Type B pancreatic cell (in vitro differentiated cells): ENCODE measurements around the gene ATG12. TPM values are rescaled to one million over a fixed set of nuclear protein-coding genes. Genes with fewer than 3 reads are reported as not detected.
"Not testable (repeated sequence)": the region's sequence is repeated elsewhere in the genome, so short reads cannot be mapped to it uniquely, and the experiment has no call there.

ENCODE experiments used
- DNase-seq: peaks from one replicate; pipeline ENCODE4 v3.0.0; 2021; ENCODE audit warnings: mixed read lengths; ENCODE audit not compliant: unreplicated experiment; ENCODE audit errors: extremely low spot score
- H3K27ac Mint-ChIP-seq: 2 replicates; pipeline ENCODE4 v1.8.0; 2021; ENCODE audit warnings: mild to moderate bottlenecking, mixed read lengths
- H3K27me3 Mint-ChIP-seq: 2 replicates; pipeline ENCODE4 v1.8.0; 2021; ENCODE audit warnings: mixed read lengths
- H3K36me3 Mint-ChIP-seq: 2 replicates; pipeline ENCODE4 v1.8.0; 2021; ENCODE audit warnings: mixed read lengths
- H3K4me1 Mint-ChIP-seq: one replicate; pipeline ENCODE4 v1.8.0; 2021; ENCODE audit warnings: mixed read lengths; ENCODE audit not compliant: unreplicated experiment
- H3K4me3 Mint-ChIP-seq: 2 replicates; pipeline ENCODE4 v1.8.0; 2021; ENCODE audit warnings: mild to moderate bottlenecking, mixed read lengths
- H3K9me3 Mint-ChIP-seq: 2 replicates; pipeline ENCODE4 v1.8.0; 2021; ENCODE audit warnings: mixed read lengths
- long read RNA-seq: library from polyadenylated mRNA; unstranded; transcript quantifications from one replicate; pipeline ENCODE4 v2.0.0, GENCODE V29; 2020
- total RNA-seq: library from RNA; stranded (reverse); gene quantifications from 2 replicates; pipeline ENCODE4 v1.2.1, GENCODE V29; 2021; ENCODE audit warnings: low replicate concordance
- TF ChIP-seq, protein P1 (sequence below): fragments of 200-600 bp; sonication (generic); conservative IDR thresholded peaks from 2 replicates; pipeline ENCODE4 v1.5.0; 2021; ENCODE audit warnings: antibody characterized with exemption, mild to moderate bottlenecking

Gene ATG12
- total RNA-seq, result 34.4 and 45.9 TPM in 2 replicates
- long read RNA-seq, full-length matches to known transcripts, result 75 of 86 reads
- long read RNA-seq, partial matches to known transcripts, result 3 of 86 reads
- long read RNA-seq, other reads (novel, unspliced or antisense), result 8 of 86 reads

- H3K4me3 Mint-ChIP-seq, result peak within 1 kb of the TSS; percentile 96
- TF ChIP-seq, protein P1, sequence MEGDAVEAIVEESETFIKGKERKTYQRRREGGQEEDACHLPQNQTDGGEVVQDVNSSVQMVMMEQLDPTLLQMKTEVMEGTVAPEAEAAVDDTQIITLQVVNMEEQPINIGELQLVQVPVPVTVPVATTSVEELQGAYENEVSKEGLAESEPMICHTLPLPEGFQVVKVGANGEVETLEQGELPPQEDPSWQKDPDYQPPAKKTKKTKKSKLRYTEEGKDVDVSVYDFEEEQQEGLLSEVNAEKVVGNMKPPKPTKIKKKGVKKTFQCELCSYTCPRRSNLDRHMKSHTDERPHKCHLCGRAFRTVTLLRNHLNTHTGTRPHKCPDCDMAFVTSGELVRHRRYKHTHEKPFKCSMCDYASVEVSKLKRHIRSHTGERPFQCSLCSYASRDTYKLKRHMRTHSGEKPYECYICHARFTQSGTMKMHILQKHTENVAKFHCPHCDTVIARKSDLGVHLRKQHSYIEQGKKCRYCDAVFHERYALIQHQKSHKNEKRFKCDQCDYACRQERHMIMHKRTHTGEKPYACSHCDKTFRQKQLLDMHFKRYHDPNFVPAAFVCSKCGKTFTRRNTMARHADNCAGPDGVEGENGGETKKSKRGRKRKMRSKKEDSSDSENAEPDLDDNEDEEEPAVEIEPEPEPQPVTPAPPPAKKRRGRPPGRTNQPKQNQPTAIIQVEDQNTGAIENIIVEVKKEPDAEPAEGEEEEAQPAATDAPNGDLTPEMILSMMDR, result no peak
- no peaks in the 10 kb centered on the region for H3K27me3 Mint-ChIP-seq
- H3K36me3 Mint-ChIP-seq, result no peaks in the 10 kb centered on the region
- peak within 1 kb of the TSS; percentile 97 for H3K27ac Mint-ChIP-seq
- H3K9me3 Mint-ChIP-seq, result no peaks in the 10 kb centered on the region
- peak; percentile 90 for DNase-seq
- peaks cover 37% of the 10 kb centered on the region for H3K4me1 Mint-ChIP-seq
Observed at GRCh38 chr5:115841382-115842088, at the start of gene ATG12, which contains the start of gene AP3S1. Gene ATG12, minus strand, starts transcription at chr5:115841565. Its CDS starts 13 bp downstream, at chr5:115841552. Gene AP3S1, plus strand, starts transcription at chr5:115841935. Its CDS starts 103 bp downstream, at chr5:115842038.

DNA sequence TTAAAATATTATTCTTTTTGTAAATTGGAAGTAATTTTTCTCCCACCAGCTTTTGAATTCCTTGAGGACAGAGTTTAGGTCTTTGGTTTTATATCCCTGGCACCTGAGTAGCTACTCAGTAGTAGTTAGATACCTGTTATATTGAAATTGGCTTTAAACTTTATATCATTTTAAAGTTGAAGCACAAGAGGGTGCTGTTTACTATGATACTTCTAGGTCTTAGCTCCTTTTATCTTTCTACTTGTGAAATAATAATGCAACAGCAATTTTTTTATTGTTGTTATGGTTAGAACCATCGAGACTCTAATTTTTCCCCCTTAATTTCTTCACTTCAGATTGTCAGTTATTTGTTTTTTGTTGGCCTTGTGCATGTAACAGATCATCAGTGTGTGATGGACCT is 46.7 kb upstream of the ATG12 start:
- Mint-ChIP-seq H3K27me3 (no peaks in the 10 kb centered on the region), H3K9me3 (no peaks in the 10 kb centered on the region), H3K27ac (no peak overlapping the region), H3K36me3 (peaks cover 9% of the 10 kb centered on the region), H3K4me3 (no peak overlapping the region), H3K4me1 (no peaks in the 10 kb centered on the region)
- DNase-seq, result no peak
- TF ChIP-seq, protein P1, result peak; percentile 35

DNA sequence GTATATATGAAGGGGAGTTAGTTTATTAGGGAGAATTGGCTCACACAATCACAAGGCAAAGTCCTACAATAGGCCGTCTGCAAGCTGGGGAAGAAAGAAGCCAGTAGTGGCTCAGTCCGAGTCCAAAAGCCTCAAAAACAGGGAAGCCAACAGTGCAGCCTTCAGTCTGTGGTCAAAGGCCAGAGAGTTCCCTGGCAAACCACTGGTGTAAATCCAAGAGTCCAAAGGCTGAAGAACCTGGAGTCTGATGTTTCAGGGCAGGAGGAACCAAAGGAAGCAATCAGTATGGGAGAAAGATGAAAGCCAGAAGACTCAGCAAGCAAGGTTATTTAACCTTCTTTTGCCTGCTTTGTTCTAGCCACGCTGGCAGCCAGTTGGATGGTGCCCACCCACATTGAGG is 43.8 kb upstream of the ATG12 start:
- H3K9me3 Mint-ChIP-seq, H3K27me3 Mint-ChIP-seq, H3K4me1 Mint-ChIP-seq, H3K4me3 Mint-ChIP-seq, DNase-seq, H3K27ac Mint-ChIP-seq: not testable (repeated sequence)
- peaks cover 13% of the 10 kb centered on the region for H3K36me3 Mint-ChIP-seq

- H3K4me3 Mint-ChIP-seq, result no peak overlapping the region
- TF ChIP-seq, protein P1, result no peak
- no peak overlapping the region for H3K27ac Mint-ChIP-seq
- H3K36me3 Mint-ChIP-seq, result peaks cover 18% of the 10 kb centered on the region
- H3K27me3 Mint-ChIP-seq, result no peaks in the 10 kb centered on the region
- peaks cover 11% of the 10 kb centered on the region for H3K9me3 Mint-ChIP-seq
- no peaks in the 10 kb centered on the region for H3K4me1 Mint-ChIP-seq
- DNase-seq, result no peak
Observed at GRCh38 chr5:115884704-115885103, 43.3 kb upstream of the ATG12 start.

- H3K4me3 Mint-ChIP-seq, H3K27ac Mint-ChIP-seq, H3K4me1 Mint-ChIP-seq, DNase-seq, H3K27me3 Mint-ChIP-seq: not testable (repeated sequence)
- Mint-ChIP-seq H3K9me3 (peaks cover 11% of the 10 kb centered on the region), H3K36me3 (peaks cover 35% of the 10 kb centered on the region)
Observed at GRCh38 chr5:115882434-115882833, 41.1 kb upstream of the ATG12 start.

DNA sequence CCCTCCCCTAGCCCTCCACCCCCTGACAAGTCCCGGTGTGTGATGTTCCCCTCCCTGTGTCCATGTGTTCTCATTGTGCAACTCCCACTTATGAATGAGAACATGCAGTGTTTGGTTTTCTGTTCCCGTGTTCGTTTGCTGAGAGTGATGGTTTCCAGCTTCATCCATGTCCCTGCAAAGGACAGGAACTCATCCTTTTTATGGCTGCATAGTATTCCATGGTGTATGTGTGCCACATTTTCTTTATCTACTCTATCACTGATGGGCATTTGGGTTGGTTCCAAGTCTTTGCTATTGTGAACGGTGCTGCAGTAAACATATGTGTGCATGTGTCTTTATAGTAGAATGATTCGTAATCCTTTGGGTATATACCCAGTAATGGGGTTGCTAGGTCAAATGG is 36.0 kb upstream of the ATG12 start:
- Mint-ChIP-seq H3K36me3 (peaks cover 38% of the 10 kb centered on the region), H3K9me3 (peaks cover 11% of the 10 kb centered on the region)
- not testable (repeated sequence) for DNase-seq, H3K4me1 Mint-ChIP-seq, H3K27ac Mint-ChIP-seq, H3K27me3 Mint-ChIP-seq, H3K4me3 Mint-ChIP-seq

GRCh38 chr5:115875447-115875846 is 34.1 kb upstream of the ATG12 start:
- H3K4me1 Mint-ChIP-seq, result peaks cover 4% of the 10 kb centered on the region
- H3K36me3 Mint-ChIP-seq, result peaks cover 44% of the 10 kb centered on the region
- TF ChIP-seq, protein P1, result no peak
- no peaks in the 10 kb centered on the region for H3K27me3 Mint-ChIP-seq
- H3K9me3 Mint-ChIP-seq, result peaks cover 4% of the 10 kb centered on the region
- no peak overlapping the region for H3K4me3 Mint-ChIP-seq
- H3K27ac Mint-ChIP-seq, result no peak overlapping the region
- DNase-seq, result no peak
